Lower leg skin (tissue), 3 donors: Measurements from ENCODE around the gene TSEN2.

Experiments used
- POLR2A ChIP-seq, 2 donors: fragments of 450-650 bp; IDR thresholded peaks; one replicate each; pipeline ENCODE4 v1.6.1; 2016 to 2017; ENCODE audit warnings: antibody characterized with exemption in 2 of 2, mild to moderate bottlenecking in 1 of 2, moderate library complexity in 1 of 2
- TF ChIP-seq, protein P1 (sequence below), 3 donors: fragments of 450-650 bp; IDR thresholded peaks; one replicate each; pipeline ENCODE4 v1.5.1; 2016; ENCODE audit warnings: antibody characterized with exemption in 3 of 3, mild to moderate bottlenecking in 3 of 3, moderate library complexity in 2 of 3

GRCh38 chr3:12454076-12454815, 30.0 kb upstream of the TSEN2 start:
- TF ChIP-seq, protein P1, sequence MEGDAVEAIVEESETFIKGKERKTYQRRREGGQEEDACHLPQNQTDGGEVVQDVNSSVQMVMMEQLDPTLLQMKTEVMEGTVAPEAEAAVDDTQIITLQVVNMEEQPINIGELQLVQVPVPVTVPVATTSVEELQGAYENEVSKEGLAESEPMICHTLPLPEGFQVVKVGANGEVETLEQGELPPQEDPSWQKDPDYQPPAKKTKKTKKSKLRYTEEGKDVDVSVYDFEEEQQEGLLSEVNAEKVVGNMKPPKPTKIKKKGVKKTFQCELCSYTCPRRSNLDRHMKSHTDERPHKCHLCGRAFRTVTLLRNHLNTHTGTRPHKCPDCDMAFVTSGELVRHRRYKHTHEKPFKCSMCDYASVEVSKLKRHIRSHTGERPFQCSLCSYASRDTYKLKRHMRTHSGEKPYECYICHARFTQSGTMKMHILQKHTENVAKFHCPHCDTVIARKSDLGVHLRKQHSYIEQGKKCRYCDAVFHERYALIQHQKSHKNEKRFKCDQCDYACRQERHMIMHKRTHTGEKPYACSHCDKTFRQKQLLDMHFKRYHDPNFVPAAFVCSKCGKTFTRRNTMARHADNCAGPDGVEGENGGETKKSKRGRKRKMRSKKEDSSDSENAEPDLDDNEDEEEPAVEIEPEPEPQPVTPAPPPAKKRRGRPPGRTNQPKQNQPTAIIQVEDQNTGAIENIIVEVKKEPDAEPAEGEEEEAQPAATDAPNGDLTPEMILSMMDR (IDR thresholded peaks at IDR 0.05): no peak
- TF ChIP-seq POLR2A (IDR thresholded peaks at IDR 0.05): no peak
